GM06990 (cell line): ENCODE results near the gene RNASET2.
"Not testable (repeated sequence)": the region's sequence is repeated elsewhere in the genome, so short reads cannot be mapped to it uniquely, and the experiment has no call there.

ENCODE experiments used
- DNase-seq: peaks from one replicate; pipeline ENCODE4 v3.0.0-alpha.2; 2011; ENCODE audit not compliant: insufficient read length; ENCODE audit errors: extremely low read depth
- H3K27me3 ChIP-seq: replicated peaks from 2 replicates; pipeline ENCODE4 v1.6.0; 2011; ENCODE audit warnings: low read length; ENCODE audit not compliant: control insufficient read depth, insufficient read depth
- H3K36me3 ChIP-seq: 2 replicates; pipeline ENCODE4 v1.5.1; 2011; ENCODE audit warnings: low read length; ENCODE audit not compliant: control insufficient read depth, insufficient read depth
- H3K4me3 ChIP-seq: replicated peaks from 2 replicates; pipeline ENCODE4 v1.5.1; 2011; ENCODE audit warnings: low read depth, mild to moderate bottlenecking, control low read depth, low read length
- TF ChIP-seq, protein P1 (sequence below): IDR thresholded peaks from 2 replicates; pipeline ENCODE4 v1.5.1; 2011; ENCODE audit warnings: low read length, control low read depth, mild to moderate bottlenecking, inconsistent platforms; ENCODE audit not compliant: insufficient read depth, poor library complexity, severe bottlenecking

The RNASET2 gene

GRCh38 chr6:166900956-166901607 lies 55.3 kb downstream of the RNASET2 start:
- no peaks in the 10 kb centered on the region for H3K36me3 ChIP-seq
- no peak for DNase-seq
- no peak overlapping the region for H3K4me3 ChIP-seq
- TF ChIP-seq, protein P1, sequence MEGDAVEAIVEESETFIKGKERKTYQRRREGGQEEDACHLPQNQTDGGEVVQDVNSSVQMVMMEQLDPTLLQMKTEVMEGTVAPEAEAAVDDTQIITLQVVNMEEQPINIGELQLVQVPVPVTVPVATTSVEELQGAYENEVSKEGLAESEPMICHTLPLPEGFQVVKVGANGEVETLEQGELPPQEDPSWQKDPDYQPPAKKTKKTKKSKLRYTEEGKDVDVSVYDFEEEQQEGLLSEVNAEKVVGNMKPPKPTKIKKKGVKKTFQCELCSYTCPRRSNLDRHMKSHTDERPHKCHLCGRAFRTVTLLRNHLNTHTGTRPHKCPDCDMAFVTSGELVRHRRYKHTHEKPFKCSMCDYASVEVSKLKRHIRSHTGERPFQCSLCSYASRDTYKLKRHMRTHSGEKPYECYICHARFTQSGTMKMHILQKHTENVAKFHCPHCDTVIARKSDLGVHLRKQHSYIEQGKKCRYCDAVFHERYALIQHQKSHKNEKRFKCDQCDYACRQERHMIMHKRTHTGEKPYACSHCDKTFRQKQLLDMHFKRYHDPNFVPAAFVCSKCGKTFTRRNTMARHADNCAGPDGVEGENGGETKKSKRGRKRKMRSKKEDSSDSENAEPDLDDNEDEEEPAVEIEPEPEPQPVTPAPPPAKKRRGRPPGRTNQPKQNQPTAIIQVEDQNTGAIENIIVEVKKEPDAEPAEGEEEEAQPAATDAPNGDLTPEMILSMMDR, result no peak
- H3K27me3 ChIP-seq, result no peaks in the 10 kb centered on the region

DNA sequence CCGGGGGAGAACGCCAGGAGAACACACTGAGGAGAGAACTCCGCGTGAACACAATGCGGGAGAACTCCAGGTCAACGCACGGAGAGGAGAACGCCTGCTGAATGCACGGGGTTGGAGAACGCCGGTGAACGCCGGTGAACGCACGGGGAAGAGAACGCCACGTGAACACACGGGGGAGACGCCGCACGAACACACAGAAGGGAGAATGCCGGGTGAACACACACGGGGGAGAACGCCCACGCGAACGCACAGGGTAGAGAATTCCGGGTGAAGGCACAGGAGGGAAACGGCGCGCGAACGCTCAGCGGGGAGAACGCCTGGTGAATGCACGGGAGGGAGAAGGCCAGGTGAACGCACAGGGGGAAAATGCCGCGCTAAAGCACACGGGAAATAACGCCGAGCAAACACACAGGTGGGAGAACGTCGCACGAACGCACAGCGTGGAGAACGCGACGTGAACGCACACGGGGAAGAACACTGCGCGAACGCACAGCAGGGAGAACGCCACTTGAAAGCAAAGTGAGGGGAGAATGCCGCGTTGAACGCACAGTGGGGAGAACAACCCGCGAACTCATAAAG lies 56.1 kb downstream of the RNASET2 start:
- no peak for DNase-seq
- TF ChIP-seq, protein P1, result no peak
- Histone ChIP-seq H3K4me3 (no peak overlapping the region), H3K36me3 (no peaks in the 10 kb centered on the region), H3K27me3 (no peaks in the 10 kb centered on the region)

DNA sequence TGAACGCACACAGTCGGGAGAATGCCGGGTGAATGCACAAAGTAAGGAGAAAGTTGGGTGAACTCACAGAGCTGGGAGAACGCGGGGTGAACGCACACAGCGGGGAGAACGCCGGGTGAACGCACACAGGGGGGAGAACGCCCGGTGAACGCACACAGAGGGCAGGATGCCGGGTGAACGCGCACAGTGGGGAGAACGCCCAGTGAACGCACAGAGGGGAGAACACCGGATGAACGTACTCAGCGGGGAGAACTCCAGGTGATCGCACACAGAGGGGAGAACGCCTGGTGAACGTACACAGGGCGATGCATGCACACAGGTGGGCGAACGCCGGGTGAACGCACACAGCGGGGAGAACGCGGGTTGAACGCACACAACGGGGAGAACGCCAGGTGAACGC lies 57.4 kb downstream of the RNASET2 start:
- Histone ChIP-seq H3K4me3 (no peak overlapping the region), H3K36me3 (no peaks in the 10 kb centered on the region), H3K27me3 (no peaks in the 10 kb centered on the region)
- TF ChIP-seq, protein P1, result no peak
- DNase-seq, result no peak

DNA sequence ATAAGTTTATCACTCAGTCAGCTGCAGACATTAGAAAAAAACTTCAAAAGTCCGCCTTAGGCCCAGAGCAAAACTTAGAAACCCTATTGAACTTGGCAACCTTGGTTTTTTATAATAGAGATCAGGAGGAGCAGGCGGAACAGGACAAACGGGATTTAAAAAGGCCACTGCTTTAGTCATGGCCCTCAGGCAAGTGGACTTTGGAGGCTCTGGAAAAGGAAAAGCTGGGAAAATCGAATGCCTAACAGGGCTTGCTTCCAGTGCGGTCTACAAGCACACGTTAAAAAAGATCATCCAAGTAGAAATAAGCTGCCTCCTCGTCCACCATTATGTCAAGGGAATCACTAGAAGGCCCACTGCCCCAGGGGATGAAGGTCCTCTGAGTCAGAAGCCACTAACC lies 61.7 kb downstream of the RNASET2 start:
- not testable (repeated sequence) for H3K36me3 ChIP-seq, DNase-seq, H3K27me3 ChIP-seq, H3K4me3 ChIP-seq

GRCh38 chr6:166892472-166892871 lies 63.9 kb downstream of the RNASET2 start:
- not testable (repeated sequence) for H3K4me3 ChIP-seq, DNase-seq, H3K36me3 ChIP-seq, H3K27me3 ChIP-seq

GRCh38 chr6:166886773-166887172 lies 69.6 kb downstream of the RNASET2 start:
- H3K27me3 ChIP-seq, DNase-seq, H3K36me3 ChIP-seq, H3K4me3 ChIP-seq: not testable (repeated sequence)

DNA sequence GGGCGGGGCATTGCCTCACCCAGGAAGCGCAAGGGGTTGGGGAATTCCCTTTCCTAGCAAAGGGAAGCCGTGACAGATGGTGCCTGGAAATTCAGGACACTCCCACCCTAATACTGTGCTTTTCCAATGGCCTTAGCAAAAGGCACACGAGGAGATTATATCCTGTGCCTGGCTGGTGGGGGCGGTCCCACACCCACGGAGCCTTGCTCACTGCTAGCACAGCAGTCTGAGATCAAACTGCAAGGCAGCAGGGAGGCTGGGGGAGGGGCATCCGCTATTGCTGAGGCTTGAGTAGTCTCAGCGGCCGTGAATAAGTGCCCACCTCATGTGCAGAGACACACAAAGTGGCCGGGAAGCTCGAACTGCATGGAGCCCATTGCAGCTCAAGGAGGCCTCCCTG lies 71.4 kb downstream of the RNASET2 start:
- H3K27me3 ChIP-seq, H3K4me3 ChIP-seq, DNase-seq, H3K36me3 ChIP-seq: not testable (repeated sequence)

DNA sequence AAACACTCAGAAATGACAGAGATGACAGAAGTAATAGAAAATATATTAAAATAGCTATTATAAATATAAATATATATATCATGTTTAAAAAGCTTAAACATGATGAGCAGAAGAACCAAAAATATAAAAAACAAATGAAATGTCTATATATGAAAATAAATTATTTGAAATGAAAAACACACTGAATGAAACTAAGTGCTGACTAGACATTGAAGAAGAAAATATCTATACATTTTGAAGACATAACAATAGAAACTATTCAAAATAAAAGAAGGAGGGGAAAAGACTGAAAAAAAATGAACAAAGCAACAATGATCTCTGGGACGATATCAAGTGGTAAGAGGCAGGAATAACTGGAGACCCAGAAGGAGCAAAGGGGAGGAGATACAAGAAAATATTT lies 76.8 kb downstream of the RNASET2 start:
- Histone ChIP-seq H3K27me3 (no peaks in the 10 kb centered on the region), H3K36me3 (no peaks in the 10 kb centered on the region), H3K4me3 (no peak overlapping the region)
- DNase-seq, result no peak
- TF ChIP-seq, protein P1, result no peak
